IMR-90 (cell line): ENCODE measurements around the gene CXXC4. TPM values are rescaled to one million over a fixed set of nuclear protein-coding genes. Genes with fewer than 3 reads are reported as not detected.
A peak's percentile ranks its signal among the peaks of the same experiment; 100 is the strongest.

Source experiments
- ATAC-seq: fragments of 200-7000 bp; cut with Tn5 transposase; 2 replicates; pipeline ENCODE4 v1.9.1; 2020; ENCODE audit warnings: low read depth, mild to moderate bottlenecking, moderate library complexity
- BruUV-seq: library from RNA; stranded (reverse); fragments of 400-500 nt; replicated peaks from 2 replicates; lab custom pipeline; 2021; lab: Mats Ljungman, UMichigan
- CTCF ChIA-PET: fragments of 300-600 bp; formaldehyde crosslinking; extraction: SDS; loops from one replicate; lab custom pipeline; 2021; ENCODE audit warnings: antibody characterized with exemption; lab: Yijun Ruan, JAX
- POLR2A ChIA-PET: fragments of 300-600 bp; sonication (Branson Sonifier 250); formaldehyde crosslinking; loops from one replicate; lab custom pipeline; 2022; ENCODE audit warnings: antibody characterized with exemption; ENCODE audit not compliant: unreplicated experiment; lab: Charles Lee
- DNase-seq: peaks from one replicate; pipeline ENCODE4 v3.0.0; 2013
- H2AFZ ChIP-seq: replicated peaks from 2 replicates; pipeline ENCODE3; 2013; ENCODE audit warnings: low read length, mild to moderate bottlenecking; ENCODE audit not compliant: poor library complexity
- H2AK5ac ChIP-seq: 2 replicates; pipeline ENCODE4 v1.6.1; 2013; ENCODE audit warnings: low read depth, low read length, inconsistent platforms
- H2AK9ac ChIP-seq: replicated peaks from 2 replicates; pipeline ENCODE3; 2013; ENCODE audit warnings: mild to moderate bottlenecking, low read depth, low read length, moderate library complexity; ENCODE audit not compliant: poor library complexity
- H2BK120ac ChIP-seq: 2 replicates; pipeline ENCODE4 v1.6.1; 2013; ENCODE audit warnings: low read depth, low read length, inconsistent platforms
- H2BK15ac ChIP-seq: 3 replicates; pipeline ENCODE4 v1.6.1; 2013; ENCODE audit warnings: low read depth, low read length, inconsistent platforms
- H2BK20ac ChIP-seq: 2 replicates; pipeline ENCODE4 v1.6.1; 2013; ENCODE audit warnings: low read depth, mild to moderate bottlenecking, inconsistent platforms, low read length, moderate library complexity
- H2BK5ac ChIP-seq: 2 replicates; pipeline ENCODE4 v1.6.1; 2013; ENCODE audit warnings: mild to moderate bottlenecking, low read depth, low read length, inconsistent platforms; ENCODE audit not compliant: poor library complexity, severe bottlenecking
- H3K14ac ChIP-seq: replicated peaks from 2 replicates; pipeline ENCODE4 v1.6.1; 2013; ENCODE audit warnings: low read depth, low read length, inconsistent platforms
- H3K18ac ChIP-seq: 2 replicates; pipeline ENCODE4 v1.6.1; 2013; ENCODE audit warnings: low read depth, low read length, control low read depth
- H3K23ac ChIP-seq: 2 replicates; pipeline ENCODE4 v1.6.1; 2013; ENCODE audit warnings: low read depth, low read length, inconsistent platforms
- H3K27ac ChIP-seq: 2 replicates; pipeline ENCODE4 v1.5.1; 2013; ENCODE audit warnings: mild to moderate bottlenecking, control low read depth, low read length; ENCODE audit not compliant: insufficient read depth
- H3K27me3 ChIP-seq: 2 replicates; pipeline ENCODE4 v1.6.1; 2013; ENCODE audit warnings: low read length; ENCODE audit not compliant: control insufficient read depth, insufficient read depth
- H3K36me3 ChIP-seq: 2 replicates; pipeline ENCODE4 v1.6.1; 2013; ENCODE audit warnings: low read length, mixed read lengths; ENCODE audit not compliant: control insufficient read depth, insufficient read depth
- H3K4ac ChIP-seq: 2 replicates; pipeline ENCODE4 v1.6.1; 2013; ENCODE audit warnings: low read depth, low read length, inconsistent platforms
- H3K4me1 ChIP-seq: 2 replicates; pipeline ENCODE4 v1.6.1; 2013; ENCODE audit warnings: low read length, mixed read lengths; ENCODE audit not compliant: control insufficient read depth, insufficient read depth
- H3K4me2 ChIP-seq: 2 replicates; pipeline ENCODE4 v1.6.1; 2013; ENCODE audit warnings: low read depth, mild to moderate bottlenecking, control low read depth, low read length, moderate library complexity
- H3K4me3 ChIP-seq: 2 replicates; pipeline ENCODE4 v1.5.1; 2013; ENCODE audit warnings: low read depth, mild to moderate bottlenecking, control low read depth, low read length, moderate library complexity; ENCODE audit not compliant: insufficient read depth
- H3K56ac ChIP-seq: 2 replicates; pipeline ENCODE4 v1.6.1; 2013; ENCODE audit warnings: low read length, inconsistent platforms; ENCODE audit not compliant: insufficient read depth; ENCODE audit errors: extremely low read depth
- H3K79me1 ChIP-seq, 2 experiments: 2 replicates each; pipeline ENCODE4 v1.6.1; 2013; ENCODE audit warnings: low read length in 2 of 2, inconsistent platforms in 1 of 2, low read depth in 1 of 2
- H3K9ac ChIP-seq: 2 replicates; pipeline ENCODE4 v1.6.1; 2013; ENCODE audit warnings: low read depth, low read length, control low read depth
- H3K9me1 ChIP-seq: 2 replicates; pipeline ENCODE4 v1.6.1; 2013; ENCODE audit warnings: low read length, inconsistent platforms; ENCODE audit not compliant: insufficient read depth
- H3K9me3 ChIP-seq: 2 replicates; pipeline ENCODE4 v1.6.1; 2013; ENCODE audit warnings: low read length; ENCODE audit not compliant: control insufficient read depth, insufficient read depth
- H4K20me1 ChIP-seq: 2 replicates; pipeline ENCODE4 v1.6.1; 2013; ENCODE audit warnings: low read length, inconsistent platforms; ENCODE audit not compliant: insufficient read depth
- H4K5ac ChIP-seq: 2 replicates; pipeline ENCODE4 v1.6.1; 2013; ENCODE audit warnings: mild to moderate bottlenecking, low read depth, low read length, control low read depth
- H4K8ac ChIP-seq, 2 experiments: 2 replicates each; pipeline ENCODE4 v1.6.1; 2013; ENCODE audit warnings: low read depth in 2 of 2, low read length in 2 of 2, control low read depth in 1 of 2, inconsistent platforms in 1 of 2
- H4K91ac ChIP-seq: 2 replicates; pipeline ENCODE4 v1.6.1; 2013; ENCODE audit warnings: low read depth, low read length, inconsistent platforms; ENCODE audit not compliant: insufficient read depth
- CEBPB ChIP-seq: IDR thresholded peaks from 2 replicates; pipeline ENCODE4 v1.6.1; 2012; ENCODE audit warnings: low read depth, low read length, improper control_type of control experiment
- CHD1 ChIP-seq: IDR thresholded peaks from 2 replicates; pipeline ENCODE4 v1.6.1; 2012; ENCODE audit warnings: low read depth, low read length, improper control_type of control experiment
- CTCF ChIP-seq: conservative IDR thresholded peaks from 2 replicates; pipeline ENCODE4 v1.5.1; 2012; ENCODE audit warnings: mild to moderate bottlenecking, low read depth, low read length, improper control_type of control experiment
- POLR2A ChIP-seq: IDR thresholded peaks from 2 replicates; pipeline ENCODE4 v1.6.1; 2012; ENCODE audit warnings: mild to moderate bottlenecking, low read depth, low read length
- RAD21 ChIP-seq: IDR thresholded peaks from 2 replicates; pipeline ENCODE4 v1.6.1; 2012; ENCODE audit warnings: low read length, improper control_type of control experiment
- RCOR1 ChIP-seq: IDR thresholded peaks from 2 replicates; pipeline ENCODE4 v1.6.1; 2012; ENCODE audit warnings: mild to moderate bottlenecking, low read length, improper control_type of control experiment; ENCODE audit not compliant: insufficient replicate concordance
- WGBS, 2 experiments: methylation state at CpG; one replicate each; pipeline versions ENCODE4 v1.1.5 to v1.1.7; 2013; ENCODE audit warnings: missing lambda C conversion rate in 2 of 2; ENCODE audit not compliant: insufficient read length in 1 of 2; ENCODE audit errors: extremely low coverage in 2 of 2; 5-methylcytosine and 5-hydroxymethylcytosine counted together
- dilution Hi-C: fragments of 300-500 bp; cut with HindIII; formaldehyde crosslinking; loops from one replicate; pipeline ENCODE4 v1.14.3; 2018; ENCODE audit warnings: low sequenced_read_pairs; ENCODE audit not compliant: unreplicated experiment
- in situ Hi-C: fragments of 300-500 bp; cut with MboI; formaldehyde crosslinking; loops from 3 replicates; pipeline ENCODE4 v1.14.3; 2019; ENCODE audit warnings: low sequenced_read_pairs, inconsistent platforms, mixed read lengths
- intact Hi-C: fragments of 100-400 bp; cut with micrococcal nuclease; formaldehyde crosslinking; loops from 2 replicates; pipeline ENCODE4 v1.10.0; 2022
- polyA plus RNA-seq, 3 experiments: library from polyadenylated mRNA; depleted of rRNA; stranded (reverse); fragments of >200 nt; gene quantifications; 2 replicates each; pipeline ENCODE4 v1.2.3, GENCODE V29; 2012; ENCODE audit warnings: low replicate concordance in 1 of 3
- total RNA-seq: library from RNA; depleted of rRNA; stranded (reverse); fragments of >200 nt; gene quantifications from 2 replicates; pipeline ENCODE4 v1.2.3, GENCODE V29; 2012

CXXC4 gene
- total and polyA plus RNA-seq, 2 of the 4 experiments (the other 2 are of a cell fraction): not detected

DNA sequence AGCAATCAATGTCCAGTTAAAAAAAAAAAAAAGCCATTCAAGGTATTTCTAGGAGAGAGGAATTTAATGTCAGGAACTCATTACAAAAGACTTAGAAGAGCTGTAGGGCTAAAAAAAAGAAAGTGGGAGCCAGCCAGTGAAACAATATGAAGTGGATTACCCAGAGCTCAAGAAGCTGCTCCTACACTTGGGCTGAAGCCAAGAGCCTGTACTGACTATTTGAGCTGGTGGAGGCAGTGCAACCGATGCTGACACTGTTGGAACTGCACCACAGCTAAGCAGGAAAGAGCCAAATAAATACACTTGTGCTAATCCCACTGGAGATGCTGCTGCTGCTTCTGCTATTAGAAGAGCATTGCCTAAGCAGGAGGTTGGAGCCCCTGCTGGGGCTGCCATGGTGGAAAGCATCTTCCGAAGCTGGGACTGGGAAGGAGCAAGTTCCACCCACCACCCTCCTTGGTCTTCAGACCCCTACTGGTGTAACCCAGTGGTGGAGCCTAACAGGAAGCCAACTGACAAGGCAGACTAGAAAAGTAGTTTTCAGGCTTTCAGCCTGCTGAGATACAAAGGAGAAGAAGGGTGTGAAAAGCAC, 65.4 kb downstream of the CXXC4 start:
- DNase-seq: no peak
- H2BK5ac ChIP-seq: no peak overlapping the region
- no peaks in the 10 kb centered on the region for H3K79me1 ChIP-seq
- no peak overlapping the region for H2BK20ac ChIP-seq
- no peak overlapping the region for H3K4me3 ChIP-seq
- TF ChIP-seq CHD1: no peak
- no peak for TF ChIP-seq CTCF
- no peak for TF ChIP-seq RCOR1
- TF ChIP-seq RAD21: no peak
- no peak for TF ChIP-seq POLR2A
- TF ChIP-seq CEBPB: no peak
- ATAC-seq: no peak
- POLR2A ChIA-PET: no interaction called here
- WGBS, 2 experiments: 17% methylated on average over 1 of the region's 2 CpGs; no CpG with 5 or more reads in 1 of the 2 experiments
- no peak overlapping the region for H4K8ac ChIP-seq
- no peak overlapping the region for H2BK120ac ChIP-seq
- no TSS peak for BruUV-seq
- dilution Hi-C loops (no loop called here), intact Hi-C loops (no loop called here), in situ Hi-C loops (no loop called here)
- H3K9ac ChIP-seq: no peak overlapping the region
- CTCF ChIA-PET: no interaction called here
- no peak overlapping the region for H2AK5ac ChIP-seq
- no peaks in the 10 kb centered on the region for H3K36me3 ChIP-seq
- no peak overlapping the region for H2BK15ac ChIP-seq
- no peak overlapping the region for H3K18ac ChIP-seq
- H3K9me1 ChIP-seq: no peaks in the 10 kb centered on the region
- H4K91ac ChIP-seq: no peak overlapping the region
- no peaks in the 10 kb centered on the region for H3K9me3 ChIP-seq
- H3K27me3 ChIP-seq: no peaks in the 10 kb centered on the region
- no peak overlapping the region for H3K14ac ChIP-seq
- no peak overlapping the region for H3K4me2 ChIP-seq
- no peaks in the 10 kb centered on the region for H3K4me1 ChIP-seq
- peak overlapping the region; percentile 7 for H2AK9ac ChIP-seq
- H4K5ac ChIP-seq: no peak overlapping the region
- no peak overlapping the region for H2AFZ ChIP-seq
- no peaks in the 10 kb centered on the region for H4K20me1 ChIP-seq
- H3K27ac ChIP-seq: no peak overlapping the region
- H3K23ac ChIP-seq: no peak overlapping the region
- no peak overlapping the region for H3K56ac ChIP-seq
- H3K4ac ChIP-seq: no peak overlapping the region
